HCT116 (cell line): ENCODE data around the gene ZNF91.

Experiments
- EGR1 ChIP-seq: IDR thresholded peaks from 2 replicates; pipeline ENCODE4 v1.6.1; 2012; ENCODE audit warnings: low read depth
- ELF1 ChIP-seq: IDR thresholded peaks from 2 replicates; pipeline ENCODE4 v1.6.1; 2012; ENCODE audit warnings: low read depth, borderline replicate concordance
- EZH2phosphoT487 ChIP-seq: fragments of 200-600 bp; IDR thresholded peaks from 2 replicates; pipeline ENCODE4 v1.6.1; 2018; ENCODE audit warnings: antibody characterized with exemption, borderline replicate concordance
- POLR2A ChIP-seq: IDR thresholded peaks from 2 replicates; pipeline ENCODE4 v1.7.0; 2011; ENCODE audit warnings: borderline replicate concordance; ENCODE audit not compliant: insufficient read depth, insufficient read length; ENCODE audit errors: extremely low read depth
- ZNF274 ChIP-seq: fragments of 200-500 bp; sonication (Bioruptor generic); IDR thresholded peaks from 2 replicates; pipeline ENCODE4 v1.6.1; 2014; ENCODE audit warnings: mild to moderate bottlenecking, low read depth, low read length, inconsistent platforms
- TF ChIP-seq, protein P1 (sequence below), 3 experiments: fragments of 200-600 bp in 1 of 3; sonication (generic) in 1 of 3; IDR thresholded peaks in 2 of 3; conservative IDR thresholded peaks in 1 of 3; 2 replicates each; pipeline ENCODE4 v1.5.1; 2012 to 2017; ENCODE audit warnings: low read depth in 2 of 3, low read length in 2 of 3, antibody characterized with exemption in 1 of 3, borderline replicate concordance in 1 of 3, control low read depth in 1 of 3, mild to moderate bottlenecking in 1 of 3, mixed read lengths in 1 of 3, mixed run types in 1 of 3, moderate library complexity in 1 of 3; ENCODE audit not compliant: insufficient read depth in 1 of 3

DNA sequence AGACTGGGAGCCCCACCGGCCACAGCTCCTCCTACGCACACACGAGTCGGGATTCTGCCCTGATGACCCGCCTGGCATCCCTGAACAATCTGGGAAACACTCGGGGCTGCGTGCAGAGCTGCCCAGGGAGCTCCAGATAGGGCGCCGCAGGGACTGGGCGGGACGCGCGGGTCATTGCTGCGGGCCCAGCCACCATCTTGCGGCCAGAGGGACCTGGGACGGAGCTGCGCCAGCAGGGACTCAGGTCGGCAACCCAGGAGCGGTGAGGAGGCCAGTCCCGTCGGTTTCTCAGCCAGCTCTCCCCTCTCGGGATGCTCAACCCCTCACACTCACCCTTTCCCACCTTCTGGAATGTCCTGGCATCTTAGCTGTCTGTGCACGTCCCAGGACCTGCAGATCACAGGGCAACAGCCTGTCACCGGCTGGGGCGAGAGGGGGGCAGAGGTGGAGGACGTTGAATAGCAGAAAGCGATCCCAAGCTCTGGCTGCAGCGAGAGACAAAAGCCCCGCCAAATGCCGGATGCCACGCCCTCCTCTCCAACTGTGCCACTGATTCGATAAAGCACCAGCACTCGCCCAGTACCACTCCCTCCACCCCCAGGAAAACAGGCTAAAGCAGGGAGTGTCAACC is 20.4 kb upstream of the ZNF91 start:
- TF ChIP-seq EGR1 = no peak
- TF ChIP-seq, protein P1, sequence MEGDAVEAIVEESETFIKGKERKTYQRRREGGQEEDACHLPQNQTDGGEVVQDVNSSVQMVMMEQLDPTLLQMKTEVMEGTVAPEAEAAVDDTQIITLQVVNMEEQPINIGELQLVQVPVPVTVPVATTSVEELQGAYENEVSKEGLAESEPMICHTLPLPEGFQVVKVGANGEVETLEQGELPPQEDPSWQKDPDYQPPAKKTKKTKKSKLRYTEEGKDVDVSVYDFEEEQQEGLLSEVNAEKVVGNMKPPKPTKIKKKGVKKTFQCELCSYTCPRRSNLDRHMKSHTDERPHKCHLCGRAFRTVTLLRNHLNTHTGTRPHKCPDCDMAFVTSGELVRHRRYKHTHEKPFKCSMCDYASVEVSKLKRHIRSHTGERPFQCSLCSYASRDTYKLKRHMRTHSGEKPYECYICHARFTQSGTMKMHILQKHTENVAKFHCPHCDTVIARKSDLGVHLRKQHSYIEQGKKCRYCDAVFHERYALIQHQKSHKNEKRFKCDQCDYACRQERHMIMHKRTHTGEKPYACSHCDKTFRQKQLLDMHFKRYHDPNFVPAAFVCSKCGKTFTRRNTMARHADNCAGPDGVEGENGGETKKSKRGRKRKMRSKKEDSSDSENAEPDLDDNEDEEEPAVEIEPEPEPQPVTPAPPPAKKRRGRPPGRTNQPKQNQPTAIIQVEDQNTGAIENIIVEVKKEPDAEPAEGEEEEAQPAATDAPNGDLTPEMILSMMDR (IDR thresholded peaks at IDR 0.05 in 2 of 3, conservative IDR thresholded peaks at IDR 0.05 in 1 of 3; ENCODE audit: borderline replicate concordance in 1 of 3, insufficient read depth in 1 of 3, low read depth in 2 of 3, low read length in 2 of 3) = no peak
- TF ChIP-seq EZH2phosphoT487 = no peak
- TF ChIP-seq POLR2A = no peak
- TF ChIP-seq ELF1 = no peak
- no peak for TF ChIP-seq ZNF274
